Measurements from ENCODE around the gene CARF.

Gene CARF

GRCh38 chr2:203021991-203022390, 109.9 kb downstream of the CARF start:
- DNase-seq (ENCODE audit: low spot score): no peak

GRCh38 chr2:203022751-203023150, 110.7 kb downstream of the CARF start:
- no peak for DNase-seq (ENCODE audit: low spot score)

GRCh38 chr2:203025592-203025991, 113.5 kb downstream of the CARF start:
- no peak for DNase-seq (ENCODE audit: low spot score)

- no peak for DNase-seq (ENCODE audit: low spot score)
Measured at GRCh38 chr2:203030545-203030944, 118.5 kb downstream of the CARF start.

GRCh38 chr2:203030991-203031390, 118.9 kb downstream of the CARF start:
- DNase-seq (ENCODE audit: low spot score): no peak

- DNase-seq (ENCODE audit: low spot score): no peak
Measured at GRCh38 chr2:203033395-203033794, 121.3 kb downstream of the CARF start.

GRCh38 chr2:203035879-203036470, 123.9 kb downstream of the CARF start:
- no peak for DNase-seq (ENCODE audit: low spot score)
